NCI-H2196 treated with DMSO at 0.1 percent for 48 hours (cell line): ENCODE results near the gene CLTB.

Experiments used
- DNase-seq: peaks from one replicate; lab custom pipeline; 2025; ENCODE audit not compliant: unreplicated experiment; lab: John Stamatoyannopoulos, UW

CLTB gene

DNA sequence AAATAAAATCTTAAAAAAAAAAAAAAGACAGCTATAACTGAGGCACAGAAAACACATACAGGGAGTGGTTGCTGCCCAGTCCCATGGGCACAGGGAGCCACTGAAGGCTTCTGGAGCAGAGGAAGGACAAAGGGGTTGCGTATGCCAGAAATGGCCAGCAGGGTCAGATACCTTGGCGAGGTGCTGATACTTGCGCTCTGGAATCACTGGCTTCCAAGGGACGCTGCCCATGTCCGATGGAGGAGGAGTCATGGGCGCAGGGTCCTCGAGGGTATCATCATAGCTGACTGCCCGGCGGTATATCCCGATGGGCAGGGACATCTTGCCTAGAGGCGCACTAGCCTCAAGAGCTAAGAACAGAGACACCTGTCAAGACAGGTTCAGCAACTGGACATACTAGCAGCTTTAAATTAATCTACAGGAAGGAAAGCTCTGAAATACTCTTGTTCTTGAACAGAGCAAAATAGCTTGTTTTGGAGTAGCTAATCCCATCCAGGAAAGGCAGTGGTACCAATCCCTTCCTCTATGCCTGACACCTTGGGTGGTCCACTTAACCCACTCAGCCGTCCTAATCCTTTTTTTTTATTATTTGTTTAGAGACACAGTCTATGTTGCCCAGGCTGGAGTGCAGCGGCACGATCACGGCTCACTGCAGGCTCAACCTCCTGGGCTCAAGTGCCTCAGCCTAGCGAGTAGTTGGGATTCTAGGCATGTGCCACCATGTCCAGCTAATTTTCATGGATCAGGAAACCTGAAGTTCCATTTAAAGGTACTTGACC, 60.8 kb downstream of the CLTB start:
- DNase-seq = no peak

DNA sequence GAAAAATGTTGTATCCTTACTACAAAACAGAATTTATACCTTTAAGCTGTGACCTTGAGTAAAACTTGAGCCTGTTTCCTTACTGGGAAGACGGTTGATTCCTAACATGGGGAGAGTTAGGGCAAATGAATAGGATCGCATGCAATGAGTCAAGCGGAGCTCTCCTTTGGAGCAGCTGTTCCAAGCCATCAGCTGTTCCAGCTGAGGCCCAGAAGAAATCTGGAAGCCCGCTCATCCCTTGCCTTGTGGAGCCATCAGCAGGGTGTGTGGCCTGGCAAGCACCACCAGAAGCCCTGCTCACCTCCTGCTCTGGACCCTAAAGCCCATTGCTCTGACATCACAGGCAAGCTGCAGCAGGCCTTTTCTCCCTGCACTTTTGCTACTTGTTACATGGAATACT, 62.8 kb downstream of the CLTB start:
- DNase-seq = no peak

DNA sequence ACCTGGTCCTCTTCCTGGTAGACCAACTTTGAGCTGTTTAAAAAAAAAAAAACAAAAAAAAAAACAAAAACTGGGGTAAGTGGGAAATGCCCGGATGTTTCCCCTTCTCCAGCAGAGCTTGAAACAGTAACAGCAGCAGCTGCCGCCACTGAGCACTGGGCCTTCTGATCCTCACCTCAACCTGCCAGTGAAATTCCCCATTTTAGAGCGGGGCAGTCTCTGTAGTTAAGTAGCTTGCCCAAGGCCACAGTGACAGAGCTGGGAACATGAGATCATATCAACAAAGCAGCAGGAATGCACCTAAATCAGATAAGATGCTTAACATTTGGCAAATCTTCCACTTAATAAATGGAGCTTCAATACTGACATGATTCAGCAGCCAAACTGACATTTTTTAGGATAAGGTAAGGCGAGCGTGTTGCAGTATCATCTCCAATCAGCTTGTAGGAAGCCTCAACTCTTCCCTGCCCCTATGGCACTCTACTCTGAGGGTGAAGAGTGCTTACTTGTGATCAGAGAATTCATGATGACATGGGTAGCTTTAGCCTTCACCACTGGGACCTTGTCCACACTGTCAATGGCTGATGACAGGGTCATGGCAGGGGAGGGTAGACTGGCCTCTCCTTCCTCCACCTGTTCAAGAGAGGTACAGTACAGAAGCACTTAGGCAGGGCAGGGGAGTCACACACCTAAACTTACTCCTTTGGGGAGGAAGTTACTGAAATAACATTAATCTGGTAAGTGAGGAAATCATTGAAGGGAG, 64.0 kb downstream of the CLTB start:
- DNase-seq = no peak

DNA sequence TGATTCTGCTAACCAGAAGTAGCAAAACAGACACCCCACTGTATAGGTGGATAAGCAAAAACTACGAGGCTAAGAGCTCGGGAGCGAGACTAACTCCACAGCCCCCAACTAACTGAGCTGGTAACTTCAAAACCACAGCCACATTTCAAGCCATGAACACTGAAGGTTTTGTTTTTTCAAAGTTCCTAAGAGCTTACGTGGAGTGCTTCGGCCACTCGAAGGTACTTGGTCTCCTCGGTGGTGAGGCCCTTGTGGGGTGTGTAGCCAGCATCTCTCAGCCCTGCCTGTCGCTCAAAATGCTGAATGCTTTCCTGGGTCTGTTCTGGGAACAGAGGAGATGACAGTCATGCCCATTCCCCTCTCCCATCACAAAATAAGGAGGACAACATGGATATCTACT, 65.9 kb downstream of the CLTB start:
- DNase-seq = no peak

DNA sequence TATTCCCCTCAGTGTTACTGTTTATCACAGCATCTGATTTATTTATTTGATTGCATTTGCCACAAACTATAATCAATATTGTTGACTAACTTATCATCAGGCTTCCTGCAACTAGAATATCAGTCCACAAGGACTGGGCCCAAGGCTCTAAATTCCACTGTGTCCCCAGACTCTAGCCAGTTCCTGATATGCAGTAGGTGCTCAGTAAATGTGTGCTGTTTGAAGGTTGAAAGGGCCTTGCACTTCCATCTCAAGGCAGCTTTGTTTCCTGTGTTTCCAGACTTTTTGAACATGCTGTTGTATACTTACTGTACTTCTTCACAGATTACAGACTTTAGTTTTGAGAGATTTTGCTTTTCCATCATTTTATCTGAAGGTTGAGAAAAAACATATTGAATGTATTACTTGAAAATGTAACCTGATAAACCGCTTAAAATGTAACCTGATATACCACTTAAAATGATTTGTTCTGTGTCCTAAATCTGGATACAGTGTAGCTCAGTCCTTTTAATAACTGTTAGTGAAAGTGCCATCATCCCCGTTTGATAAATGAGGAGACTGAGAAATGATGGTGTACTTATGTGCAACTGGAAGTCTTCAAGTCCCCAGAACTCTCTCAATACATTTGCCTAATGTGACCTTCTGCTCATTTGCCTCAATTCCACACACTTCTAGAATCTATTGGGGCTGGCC, 73.4 kb downstream of the CLTB start:
- DNase-seq = no peak
